HL-60 (cell line): ENCODE measurements around the gene TNFSF8.

ENCODE experiments used
- DNase-seq, 2 experiments: peaks; one replicate each; pipeline ENCODE4 v3.0.0-alpha.2; 2010 to 2020; ENCODE audit warnings: low read depth in 1 of 2, low spot score in 1 of 2
- H3K27ac ChIP-seq: fragments of 250-450 bp; sonication (Bioruptor Pico); replicated peaks from 2 replicates; pipeline ENCODE4 v1.5.1; 2020; ENCODE audit warnings: mild to moderate bottlenecking, moderate library complexity
- H3K27me3 ChIP-seq: fragments of 250-450 bp; sonication (Bioruptor Pico); 2 replicates; pipeline ENCODE4 v1.5.1; 2021; ENCODE audit warnings: mild to moderate bottlenecking, moderate library complexity; ENCODE audit not compliant: insufficient read depth, poor library complexity, severe bottlenecking
- H3K4me3 ChIP-seq: replicated peaks from 2 replicates; pipeline ENCODE4 v1.5.1; 2011; ENCODE audit warnings: mild to moderate bottlenecking, control low read depth, low read length; ENCODE audit not compliant: insufficient read depth
- GABPA ChIP-seq: IDR thresholded peaks from 2 replicates; pipeline ENCODE4 v1.6.1; 2012; ENCODE audit warnings: low read depth
- POLR2AphosphoS5 ChIP-seq: IDR thresholded peaks from 2 replicates; pipeline ENCODE4 v1.6.1; 2012; ENCODE audit warnings: low read depth
- SPI1 ChIP-seq: IDR thresholded peaks from 2 replicates; pipeline ENCODE4 v1.6.1; 2012; ENCODE audit warnings: low read depth, mild to moderate bottlenecking, borderline replicate concordance
- TF ChIP-seq, protein P1 (sequence below): IDR thresholded peaks from 2 replicates; pipeline ENCODE4 v1.6.1; 2012; ENCODE audit warnings: low read depth; ENCODE audit not compliant: insufficient replicate concordance
- TF ChIP-seq, protein P2 (sequence below): IDR thresholded peaks from one replicate; pipeline ENCODE4 v1.5.1; 2011; ENCODE audit warnings: low read length, control low read depth, inconsistent platforms; ENCODE audit not compliant: insufficient read depth

Gene TNFSF8

DNA sequence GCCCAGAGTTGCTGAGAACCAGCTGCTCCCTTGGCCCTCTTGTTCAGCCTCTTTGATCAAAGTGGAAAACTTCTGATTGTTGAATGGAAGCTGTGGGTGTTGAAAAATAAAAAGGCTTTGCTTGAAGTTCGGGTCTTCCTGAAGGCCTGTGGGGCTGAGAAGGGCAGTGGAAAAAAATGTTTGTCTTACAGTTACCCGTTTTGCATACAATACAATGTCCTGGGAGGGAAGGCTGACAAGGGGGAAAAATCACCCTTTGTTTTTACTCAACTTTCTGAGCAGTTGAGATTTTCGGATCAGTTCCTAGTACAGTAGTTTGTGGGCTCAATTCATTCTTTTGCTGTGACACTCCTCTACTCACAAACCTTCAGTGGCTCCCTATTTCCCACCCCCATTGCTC is 2.1 kb upstream of the TNFSF8 start:
- Histone ChIP-seq H3K4me3 (no peak overlapping the region), H3K27me3 (no peaks in the 10 kb centered on the region), H3K27ac (no peak overlapping the region)
- no peak for TF ChIP-seq POLR2AphosphoS5
- TF ChIP-seq, protein P1, sequence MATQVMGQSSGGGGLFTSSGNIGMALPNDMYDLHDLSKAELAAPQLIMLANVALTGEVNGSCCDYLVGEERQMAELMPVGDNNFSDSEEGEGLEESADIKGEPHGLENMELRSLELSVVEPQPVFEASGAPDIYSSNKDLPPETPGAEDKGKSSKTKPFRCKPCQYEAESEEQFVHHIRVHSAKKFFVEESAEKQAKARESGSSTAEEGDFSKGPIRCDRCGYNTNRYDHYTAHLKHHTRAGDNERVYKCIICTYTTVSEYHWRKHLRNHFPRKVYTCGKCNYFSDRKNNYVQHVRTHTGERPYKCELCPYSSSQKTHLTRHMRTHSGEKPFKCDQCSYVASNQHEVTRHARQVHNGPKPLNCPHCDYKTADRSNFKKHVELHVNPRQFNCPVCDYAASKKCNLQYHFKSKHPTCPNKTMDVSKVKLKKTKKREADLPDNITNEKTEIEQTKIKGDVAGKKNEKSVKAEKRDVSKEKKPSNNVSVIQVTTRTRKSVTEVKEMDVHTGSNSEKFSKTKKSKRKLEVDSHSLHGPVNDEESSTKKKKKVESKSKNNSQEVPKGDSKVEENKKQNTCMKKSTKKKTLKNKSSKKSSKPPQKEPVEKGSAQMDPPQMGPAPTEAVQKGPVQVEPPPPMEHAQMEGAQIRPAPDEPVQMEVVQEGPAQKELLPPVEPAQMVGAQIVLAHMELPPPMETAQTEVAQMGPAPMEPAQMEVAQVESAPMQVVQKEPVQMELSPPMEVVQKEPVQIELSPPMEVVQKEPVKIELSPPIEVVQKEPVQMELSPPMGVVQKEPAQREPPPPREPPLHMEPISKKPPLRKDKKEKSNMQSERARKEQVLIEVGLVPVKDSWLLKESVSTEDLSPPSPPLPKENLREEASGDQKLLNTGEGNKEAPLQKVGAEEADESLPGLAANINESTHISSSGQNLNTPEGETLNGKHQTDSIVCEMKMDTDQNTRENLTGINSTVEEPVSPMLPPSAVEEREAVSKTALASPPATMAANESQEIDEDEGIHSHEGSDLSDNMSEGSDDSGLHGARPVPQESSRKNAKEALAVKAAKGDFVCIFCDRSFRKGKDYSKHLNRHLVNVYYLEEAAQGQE = no peak
- TF ChIP-seq, protein P2, sequence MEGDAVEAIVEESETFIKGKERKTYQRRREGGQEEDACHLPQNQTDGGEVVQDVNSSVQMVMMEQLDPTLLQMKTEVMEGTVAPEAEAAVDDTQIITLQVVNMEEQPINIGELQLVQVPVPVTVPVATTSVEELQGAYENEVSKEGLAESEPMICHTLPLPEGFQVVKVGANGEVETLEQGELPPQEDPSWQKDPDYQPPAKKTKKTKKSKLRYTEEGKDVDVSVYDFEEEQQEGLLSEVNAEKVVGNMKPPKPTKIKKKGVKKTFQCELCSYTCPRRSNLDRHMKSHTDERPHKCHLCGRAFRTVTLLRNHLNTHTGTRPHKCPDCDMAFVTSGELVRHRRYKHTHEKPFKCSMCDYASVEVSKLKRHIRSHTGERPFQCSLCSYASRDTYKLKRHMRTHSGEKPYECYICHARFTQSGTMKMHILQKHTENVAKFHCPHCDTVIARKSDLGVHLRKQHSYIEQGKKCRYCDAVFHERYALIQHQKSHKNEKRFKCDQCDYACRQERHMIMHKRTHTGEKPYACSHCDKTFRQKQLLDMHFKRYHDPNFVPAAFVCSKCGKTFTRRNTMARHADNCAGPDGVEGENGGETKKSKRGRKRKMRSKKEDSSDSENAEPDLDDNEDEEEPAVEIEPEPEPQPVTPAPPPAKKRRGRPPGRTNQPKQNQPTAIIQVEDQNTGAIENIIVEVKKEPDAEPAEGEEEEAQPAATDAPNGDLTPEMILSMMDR = no peak
- TF ChIP-seq GABPA = no peak
- TF ChIP-seq SPI1 = no peak
- DNase-seq = no peak

DNA sequence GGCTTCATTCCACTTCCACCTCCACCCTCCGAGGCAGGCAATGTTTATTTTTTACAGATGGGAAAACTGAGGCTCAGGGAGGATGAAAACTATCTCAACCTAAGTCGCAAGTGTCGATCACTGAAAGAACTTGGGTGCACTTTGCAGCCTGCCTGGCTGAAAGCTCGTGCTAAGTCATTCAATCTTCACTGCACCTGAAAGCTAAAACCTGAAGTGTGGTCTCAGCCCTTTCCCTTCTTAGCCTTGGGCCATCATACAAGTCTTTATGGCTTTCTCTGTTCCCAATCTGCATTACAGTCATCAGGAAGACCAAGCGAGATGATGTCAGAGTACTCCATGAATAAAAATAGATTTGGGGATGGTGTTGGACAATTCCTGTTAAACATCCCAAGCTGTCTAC is 1.0 kb upstream of the TNFSF8 start:
- TF ChIP-seq, protein P2 = no peak
- no peak for TF ChIP-seq POLR2AphosphoS5
- TF ChIP-seq GABPA = no peak
- TF ChIP-seq, protein P1 = no peak
- no peak for TF ChIP-seq SPI1
- Histone ChIP-seq H3K4me3 (no peak overlapping the region), H3K27ac (no peak overlapping the region), H3K27me3 (no peaks in the 10 kb centered on the region)
- DNase-seq = no peak

DNA sequence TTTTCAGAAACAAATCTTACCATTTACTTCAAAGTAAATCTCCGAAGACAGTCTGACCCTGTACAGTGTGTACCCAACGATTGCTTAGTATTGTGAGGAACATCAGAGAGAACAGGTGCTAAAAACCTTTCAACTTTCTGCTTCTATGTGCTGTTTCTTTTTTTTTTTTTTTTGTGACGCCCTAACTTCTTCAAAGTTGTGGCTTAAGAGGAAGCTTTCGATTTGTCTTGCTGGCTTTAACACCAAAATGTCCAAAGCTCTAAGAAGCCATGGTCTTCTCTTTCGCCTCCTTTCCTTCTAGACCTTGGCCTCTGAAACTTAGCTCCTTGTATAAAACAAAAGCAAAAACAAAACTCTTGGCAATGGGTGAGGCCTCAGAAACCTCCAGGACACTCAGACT is 1.2 kb downstream of the TNFSF8 start:
- no peak overlapping the region for H3K4me3 ChIP-seq

More for the DNA sequence above, 1.2 kb downstream of the TNFSF8 start:
- Histone ChIP-seq H3K27ac (peak overlapping the region; percentile 57), H3K27me3 (no peaks in the 10 kb centered on the region)
- TF ChIP-seq GABPA = no peak
- no peak for TF ChIP-seq SPI1
- TF ChIP-seq, protein P1 = no peak
- TF ChIP-seq, protein P2 = no peak
- TF ChIP-seq POLR2AphosphoS5 = no peak
- DNase-seq = no peak
